ENCODE data around the gene PRDX5.

PRDX5 gene

GRCh38 chr11:64347193-64347867, 29.4 kb downstream of the PRDX5 start:
- DNase-seq (ENCODE audit: low read depth): no peak
- TF ChIP-seq CTCF (IDR thresholded peaks at IDR 0.05; ENCODE audit: low read length, missing control alignments): no peak
- no peak overlapping the region for H3K4me3 ChIP-seq (replicated peaks; ENCODE audit: low read depth, low read length)

- DNase-seq (ENCODE audit: low read depth): no peak
- no peak overlapping the region for H3K4me3 ChIP-seq (replicated peaks; ENCODE audit: low read depth, low read length)
- TF ChIP-seq CTCF (IDR thresholded peaks at IDR 0.05; ENCODE audit: low read length, missing control alignments): no peak
Observed at GRCh38 chr11:64348383-64349024, 30.6 kb downstream of the PRDX5 start.

DNA sequence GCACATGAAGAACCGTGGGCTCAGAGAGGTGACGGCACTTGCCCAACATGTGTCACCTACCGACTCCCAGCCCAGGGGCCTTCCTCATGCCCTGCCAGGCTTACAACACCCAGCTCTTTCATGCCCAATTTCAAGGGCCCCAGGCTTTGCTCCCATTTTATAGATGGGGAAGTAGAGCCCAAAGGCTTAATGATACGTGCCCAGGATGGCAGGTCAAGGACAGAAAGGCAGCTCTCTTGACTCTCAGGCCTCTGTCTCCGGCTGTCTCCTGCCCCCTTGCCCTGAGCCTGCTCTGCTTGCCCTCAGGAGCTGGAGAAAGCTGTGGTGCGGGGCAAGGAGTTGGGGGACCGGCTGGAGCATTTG, 31.1 kb downstream of the PRDX5 start:
- no peak for TF ChIP-seq CTCF (IDR thresholded peaks at IDR 0.05; ENCODE audit: low read length, missing control alignments)
- no peak overlapping the region for H3K4me3 ChIP-seq (replicated peaks; ENCODE audit: low read depth, low read length)
- DNase-seq (ENCODE audit: low read depth): no peak

DNA sequence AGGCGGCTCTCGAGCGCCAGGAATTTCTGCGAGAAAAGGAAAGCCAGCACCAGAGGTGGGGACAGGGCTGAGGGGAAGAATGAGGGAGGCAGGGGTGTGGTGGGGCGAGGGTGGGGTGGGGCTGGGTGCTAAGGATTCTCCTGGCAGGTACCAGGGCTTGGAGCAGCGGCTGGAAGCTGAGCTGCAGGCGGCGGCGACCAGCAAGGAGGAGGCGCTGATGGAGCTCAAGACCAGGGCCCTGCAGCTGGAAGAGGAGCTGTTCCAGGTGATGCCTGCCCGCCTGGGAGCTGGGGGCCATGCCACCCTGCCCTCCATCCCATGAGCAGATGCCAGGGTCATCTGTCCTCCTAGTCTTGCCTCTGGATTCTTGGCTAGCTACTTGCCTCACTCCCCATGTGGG, 31.5 kb downstream of the PRDX5 start:
- no peak overlapping the region for H3K4me3 ChIP-seq (replicated peaks; ENCODE audit: low read depth, low read length)
- DNase-seq (ENCODE audit: low read depth): no peak
- no peak for TF ChIP-seq CTCF (IDR thresholded peaks at IDR 0.05; ENCODE audit: low read length, missing control alignments)

GRCh38 chr11:64351136-64351631, 33.3 kb downstream of the PRDX5 start:
- H3K4me3 ChIP-seq (replicated peaks; ENCODE audit: low read depth, low read length): no peak overlapping the region
- DNase-seq (ENCODE audit: low read depth): no peak
- TF ChIP-seq CTCF (IDR thresholded peaks at IDR 0.05; ENCODE audit: low read length, missing control alignments): no peak

- no peak for DNase-seq (ENCODE audit: low read depth)
- TF ChIP-seq CTCF (IDR thresholded peaks at IDR 0.05; ENCODE audit: low read length, missing control alignments): no peak
- H3K4me3 ChIP-seq (replicated peaks; ENCODE audit: low read depth, low read length): no peak overlapping the region
Observed at GRCh38 chr11:64352099-64352994, 34.4 kb downstream of the PRDX5 start.

Measured in fibroblast of pulmonary artery (primary cell).